ENCODE measurements around the gene MTREX. TPM values are rescaled to one million over a fixed set of nuclear protein-coding genes. Genes with fewer than 3 reads are reported as not detected.

MTREX gene
- total RNA-seq, 2 donors from 2014 or later: 46.6 to 73.5 TPM

- intact Hi-C loops (cut with DNase I): no loop called here
- 95% methylated on average over 4 of the region's 4 CpGs for WGBS
- Histone ChIP-seq H3K27ac (no peak overlapping the region), H3K27me3 (replicated peaks; ENCODE audit: insufficient read depth) (no peaks in the 10 kb centered on the region), H3K9me3 (no peaks in the 10 kb centered on the region), H3K4me1 (replicated peaks) (no peaks in the 10 kb centered on the region), H3K36me3 (no peaks in the 10 kb centered on the region), H3K4me3 (no peak overlapping the region)
- DNase-seq (ENCODE audit: low spot score): no peak
- no peak for TF ChIP-seq POLR2A (IDR thresholded peaks at IDR 0.05)
- no peak for TF ChIP-seq CTCF (IDR thresholded peaks at IDR 0.05)
- no peak for TF ChIP-seq POLR2AphosphoS5 (IDR thresholded peaks at IDR 0.05)
Observed at GRCh38 chr5:55364537-55365055, 56.8 kb downstream of the MTREX start.

GRCh38 chr5:55370291-55370925, 62.6 kb downstream of the MTREX start:
- Histone ChIP-seq H3K4me1 (replicated peaks) (no peaks in the 10 kb centered on the region), H3K27me3 (replicated peaks; ENCODE audit: insufficient read depth) (no peaks in the 10 kb centered on the region), H3K36me3 (no peaks in the 10 kb centered on the region), H3K9me3 (no peaks in the 10 kb centered on the region), H3K27ac (no peak overlapping the region), H3K4me3 (no peak overlapping the region)
- no peak for DNase-seq (ENCODE audit: low spot score)
- TF ChIP-seq POLR2A (IDR thresholded peaks at IDR 0.05): no peak
- TF ChIP-seq CTCF (IDR thresholded peaks at IDR 0.05): no peak
- TF ChIP-seq POLR2AphosphoS5 (IDR thresholded peaks at IDR 0.05): no peak
- intact Hi-C loops (cut with DNase I): no loop called here
- WGBS: 92% methylated on average over 1 of the region's 1 CpG

GRCh38 chr5:55371145-55371544, 63.4 kb downstream of the MTREX start:
- TF ChIP-seq CTCF (IDR thresholded peaks at IDR 0.05): no peak
- TF ChIP-seq POLR2A (IDR thresholded peaks at IDR 0.05): no peak
- TF ChIP-seq POLR2AphosphoS5 (IDR thresholded peaks at IDR 0.05): no peak
- intact Hi-C loops (cut with DNase I): no loop called here
- Histone ChIP-seq H3K27ac (no peak overlapping the region), H3K4me1 (replicated peaks) (no peaks in the 10 kb centered on the region), H3K36me3 (no peaks in the 10 kb centered on the region), H3K4me3 (no peak overlapping the region), H3K27me3 (replicated peaks; ENCODE audit: insufficient read depth) (no peaks in the 10 kb centered on the region), H3K9me3 (no peaks in the 10 kb centered on the region)
- WGBS: 81% methylated on average over 1 of the region's 1 CpG
- no peak for DNase-seq (ENCODE audit: low spot score)

GRCh38 chr5:55372130-55372925, 64.5 kb downstream of the MTREX start:
- H3K4me3 ChIP-seq: no peak overlapping the region
- H3K4me1 ChIP-seq (replicated peaks): no peaks in the 10 kb centered on the region
- no peak for TF ChIP-seq CTCF (IDR thresholded peaks at IDR 0.05)
- TF ChIP-seq POLR2AphosphoS5 (IDR thresholded peaks at IDR 0.05): no peak
- TF ChIP-seq POLR2A (IDR thresholded peaks at IDR 0.05): no peak
- no peaks in the 10 kb centered on the region for H3K9me3 ChIP-seq
- no peaks in the 10 kb centered on the region for H3K36me3 ChIP-seq
- no peaks in the 10 kb centered on the region for H3K27me3 ChIP-seq (replicated peaks; ENCODE audit: insufficient read depth)
- 94% methylated on average over 7 of the region's 7 CpGs for WGBS
- intact Hi-C loops (cut with DNase I): no loop called here
- no peak overlapping the region for H3K27ac ChIP-seq
- no peak for DNase-seq (ENCODE audit: low spot score)
